Fibroblast of lung (primary cell): ENCODE results near the gene UHRF1.

Experiments
- EZH2 ChIP-seq: IDR thresholded peaks from 2 replicates; pipeline ENCODE4 v1.5.1; 2012; ENCODE audit warnings: low read length, control low read depth, mild to moderate bottlenecking; ENCODE audit errors: missing control alignments
- TF ChIP-seq, protein P1 (sequence below), 2 donors: IDR thresholded peaks in 1 of 2; conservative IDR thresholded peaks in 1 of 2; 1 replicate in 1 of 2; 2 replicates in 1 of 2; pipeline ENCODE4 v1.5.1; 2011 to 2012; ENCODE audit warnings: low read length in 2 of 2, control low read depth in 1 of 2, inconsistent platforms in 1 of 2, low read depth in 1 of 2, mild to moderate bottlenecking in 1 of 2

DNA sequence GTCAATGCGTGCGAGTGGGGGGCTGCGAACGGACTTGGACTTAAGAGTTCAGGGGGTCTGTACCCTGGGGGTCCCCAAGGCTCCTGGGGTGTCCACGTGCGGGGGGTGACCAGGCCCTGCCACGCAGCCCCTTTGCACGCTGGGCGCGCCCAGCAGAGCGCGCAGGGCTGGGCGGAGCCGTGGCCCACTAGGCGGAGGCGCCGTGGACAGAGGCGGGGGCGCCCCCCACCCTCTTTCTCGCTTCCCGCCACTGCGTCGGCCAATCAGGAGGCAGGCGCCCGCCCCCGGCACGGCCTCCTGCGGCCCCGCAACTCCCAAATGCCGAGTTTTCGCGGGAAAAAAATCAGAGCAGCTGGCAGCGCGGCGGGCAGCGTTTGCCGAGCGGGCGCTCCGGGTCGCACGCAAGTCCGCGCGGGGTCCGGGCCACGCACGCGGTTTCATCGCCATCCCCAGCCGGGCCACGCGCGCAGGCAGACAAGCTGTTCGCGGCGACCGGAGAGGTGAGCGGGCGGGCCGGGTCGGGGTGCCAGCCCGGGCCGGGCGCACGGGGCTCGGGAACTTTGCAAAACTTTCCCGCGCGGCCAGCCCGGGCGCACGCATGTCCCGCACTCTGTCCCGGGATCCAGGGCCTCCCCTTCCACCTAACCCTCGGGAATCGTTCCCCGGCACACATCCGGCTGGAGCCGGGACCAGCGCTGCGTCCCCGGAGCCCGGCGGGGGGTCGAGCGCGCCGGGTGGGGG, at the start of gene UHRF1:
- TF ChIP-seq, protein P1, sequence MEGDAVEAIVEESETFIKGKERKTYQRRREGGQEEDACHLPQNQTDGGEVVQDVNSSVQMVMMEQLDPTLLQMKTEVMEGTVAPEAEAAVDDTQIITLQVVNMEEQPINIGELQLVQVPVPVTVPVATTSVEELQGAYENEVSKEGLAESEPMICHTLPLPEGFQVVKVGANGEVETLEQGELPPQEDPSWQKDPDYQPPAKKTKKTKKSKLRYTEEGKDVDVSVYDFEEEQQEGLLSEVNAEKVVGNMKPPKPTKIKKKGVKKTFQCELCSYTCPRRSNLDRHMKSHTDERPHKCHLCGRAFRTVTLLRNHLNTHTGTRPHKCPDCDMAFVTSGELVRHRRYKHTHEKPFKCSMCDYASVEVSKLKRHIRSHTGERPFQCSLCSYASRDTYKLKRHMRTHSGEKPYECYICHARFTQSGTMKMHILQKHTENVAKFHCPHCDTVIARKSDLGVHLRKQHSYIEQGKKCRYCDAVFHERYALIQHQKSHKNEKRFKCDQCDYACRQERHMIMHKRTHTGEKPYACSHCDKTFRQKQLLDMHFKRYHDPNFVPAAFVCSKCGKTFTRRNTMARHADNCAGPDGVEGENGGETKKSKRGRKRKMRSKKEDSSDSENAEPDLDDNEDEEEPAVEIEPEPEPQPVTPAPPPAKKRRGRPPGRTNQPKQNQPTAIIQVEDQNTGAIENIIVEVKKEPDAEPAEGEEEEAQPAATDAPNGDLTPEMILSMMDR (conservative IDR thresholded peaks at IDR 0.05 in 1 of 2, IDR thresholded peaks at IDR 0.05 in 1 of 2; ENCODE audit: low read depth in 1 of 2, low read length in 2 of 2): no peak
- TF ChIP-seq EZH2: no peak
